Measurements from ENCODE around the gene ETS2. TPM values are rescaled to one million over a fixed set of nuclear protein-coding genes. Genes with fewer than 3 reads are reported as not detected.
"Not testable (repeated sequence)": the region's sequence is repeated elsewhere in the genome, so short reads cannot be mapped to it uniquely, and the experiment has no call there.

The ETS2 gene
- total RNA-seq, 2 donors from 2014 or later: 87.3 to 92.3 TPM

DNA sequence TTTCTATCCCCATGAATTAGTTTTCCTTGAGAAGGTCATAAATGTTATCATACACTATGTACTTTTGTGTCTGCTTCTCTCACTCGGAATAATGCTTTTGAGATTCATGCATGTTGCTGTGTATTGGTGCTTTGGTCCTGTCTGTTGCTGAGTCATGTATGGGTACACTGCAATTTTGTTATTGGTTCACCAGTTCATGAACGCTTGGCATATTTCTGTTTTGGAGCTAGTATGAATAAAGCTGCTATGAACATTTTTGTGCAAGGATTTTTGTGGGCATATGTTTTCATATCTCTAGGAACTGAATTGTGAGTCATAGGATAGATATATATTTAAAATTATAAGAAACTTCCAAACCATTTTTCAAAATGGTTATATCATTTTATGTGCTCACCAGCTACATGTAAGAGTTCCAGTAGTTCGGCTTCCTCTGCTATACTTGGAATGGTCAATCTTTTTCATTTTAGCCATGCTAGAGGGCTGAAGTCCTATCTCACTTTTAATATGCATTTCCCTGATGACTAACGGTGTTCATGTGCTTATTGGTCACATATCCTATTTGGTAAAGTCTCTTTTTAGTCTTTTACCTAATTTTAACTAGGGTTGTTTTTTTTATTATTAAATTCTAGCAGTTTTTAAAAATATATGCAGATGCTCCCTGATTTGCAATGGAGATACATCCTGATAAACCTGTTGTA, 38.2 kb downstream of the ETS2 start:
- intact Hi-C loops (cut with DNase I): no loop called here
- DNase-seq (ENCODE audit: low spot score): no peak

DNA sequence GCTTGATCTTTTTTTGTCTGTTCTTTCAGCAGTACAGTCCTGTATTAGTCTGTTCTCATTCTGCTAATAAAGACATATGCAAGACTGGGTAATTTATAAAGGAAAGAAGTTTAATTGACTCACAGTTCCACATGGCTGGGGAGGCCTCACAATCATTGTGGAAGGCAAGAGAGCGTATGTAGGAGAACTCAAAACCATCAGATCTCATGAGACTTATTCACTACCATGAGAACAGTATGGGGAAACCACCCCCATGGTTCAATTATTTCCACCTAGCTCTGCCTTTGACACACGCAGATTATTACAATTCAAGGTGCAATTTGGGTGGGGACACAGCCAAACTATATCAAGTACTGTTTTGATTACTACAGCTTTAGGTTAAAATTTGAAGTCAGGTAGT, 39.6 kb downstream of the ETS2 start:
- DNase-seq (ENCODE audit: low spot score); intact Hi-C loops (cut with DNase I): not testable (repeated sequence)

DNA sequence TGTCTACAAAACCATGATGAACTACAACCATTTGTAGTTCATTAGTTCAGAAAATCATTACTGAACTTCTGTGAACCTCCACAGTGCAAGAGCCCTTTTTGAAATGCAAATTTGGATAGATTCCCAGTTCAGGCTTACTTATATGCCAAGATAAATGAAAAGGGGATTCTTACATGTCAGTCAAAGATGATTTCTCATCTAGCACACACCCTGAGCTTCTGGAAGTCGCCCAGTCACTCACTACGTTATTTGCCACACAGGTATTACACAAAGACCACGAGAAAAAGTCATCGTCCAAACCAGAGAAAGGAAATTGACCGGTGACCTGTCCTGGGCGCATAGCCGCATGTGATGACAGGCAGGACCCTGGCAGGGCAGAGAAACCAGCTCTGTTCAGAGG, 41.8 kb downstream of the ETS2 start:
- no peak for DNase-seq (ENCODE audit: low spot score)
- intact Hi-C loops (cut with DNase I): no loop called here

DNA sequence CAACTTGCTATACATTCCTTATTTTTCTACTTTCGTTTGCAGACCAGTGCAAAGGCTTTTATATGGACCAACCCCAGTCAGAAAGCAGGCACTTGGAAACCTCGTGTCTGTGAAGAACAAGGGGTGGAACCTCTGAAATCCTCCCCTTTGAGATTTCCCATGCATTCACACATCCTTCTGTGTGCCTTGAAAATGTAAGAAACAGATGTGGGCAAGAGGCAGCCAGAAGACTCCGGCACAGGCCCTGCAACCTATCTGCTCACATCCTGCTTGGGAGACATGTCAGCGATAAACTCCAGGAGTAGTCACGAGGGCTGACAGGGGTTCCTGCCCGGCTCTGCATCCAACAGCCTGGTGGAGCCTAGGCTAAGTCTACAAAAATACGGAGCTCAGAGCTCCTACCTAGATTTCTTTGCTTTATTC, 42.5 kb downstream of the ETS2 start:
- intact Hi-C loops (cut with DNase I): no loop called here
- no peak for DNase-seq (ENCODE audit: low spot score)

DNA sequence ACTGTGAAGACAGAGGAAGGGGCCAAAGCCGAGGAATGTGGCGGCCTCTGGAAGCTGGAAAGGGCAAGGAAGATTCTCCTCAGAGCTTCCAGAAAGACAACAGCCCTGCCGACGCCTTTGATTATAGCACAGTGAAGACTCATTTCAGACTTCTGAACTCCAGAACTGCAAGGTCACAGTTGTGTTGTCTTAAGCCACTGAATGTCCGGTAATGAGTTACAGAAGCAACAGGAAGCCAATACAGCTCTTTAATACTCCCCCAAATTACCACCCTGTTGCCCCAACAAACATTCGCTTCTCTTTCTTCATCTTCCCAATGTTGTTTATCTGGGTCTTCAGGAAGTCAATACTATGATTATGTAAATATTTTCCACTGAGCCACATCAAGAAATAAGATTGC, 44.0 kb downstream of the ETS2 start:
- no peak for DNase-seq (ENCODE audit: low spot score)
- intact Hi-C loops (cut with DNase I): no loop called here

DNA sequence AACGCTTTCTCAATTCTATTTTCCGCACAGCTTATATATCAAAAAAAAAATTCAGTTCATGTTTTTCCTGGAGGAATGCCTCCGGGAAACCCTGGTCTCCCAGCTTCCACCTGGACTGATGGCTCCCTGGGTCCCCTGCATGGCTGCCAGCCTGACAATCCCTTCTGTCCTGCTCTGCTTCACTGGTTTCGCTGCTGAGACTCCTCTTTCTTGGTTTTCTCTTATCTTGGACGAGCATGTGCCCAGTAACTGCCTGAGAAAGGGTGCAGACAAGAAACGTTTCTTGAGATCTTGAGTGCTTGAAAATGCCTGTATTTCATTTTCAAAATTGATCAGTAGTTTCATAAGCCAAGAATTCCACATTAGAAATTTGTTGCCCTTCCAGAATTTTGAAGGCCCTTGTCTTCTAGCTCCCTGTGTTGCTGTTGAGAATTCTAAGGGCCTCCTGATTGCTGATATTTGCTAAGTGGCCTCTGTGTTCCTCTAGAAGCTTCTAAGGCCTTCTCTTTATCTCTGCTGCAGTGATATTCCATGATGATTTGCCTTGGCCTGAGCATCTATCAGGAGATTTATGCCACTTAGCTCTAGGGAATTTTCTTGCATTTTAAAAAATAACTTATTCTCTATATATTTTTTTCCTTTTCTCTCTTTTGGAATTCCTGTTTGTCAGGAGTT, 44.7 kb downstream of the ETS2 start:
- intact Hi-C loops (cut with DNase I): no loop called here
- DNase-seq (ENCODE audit: low spot score): no peak

DNA sequence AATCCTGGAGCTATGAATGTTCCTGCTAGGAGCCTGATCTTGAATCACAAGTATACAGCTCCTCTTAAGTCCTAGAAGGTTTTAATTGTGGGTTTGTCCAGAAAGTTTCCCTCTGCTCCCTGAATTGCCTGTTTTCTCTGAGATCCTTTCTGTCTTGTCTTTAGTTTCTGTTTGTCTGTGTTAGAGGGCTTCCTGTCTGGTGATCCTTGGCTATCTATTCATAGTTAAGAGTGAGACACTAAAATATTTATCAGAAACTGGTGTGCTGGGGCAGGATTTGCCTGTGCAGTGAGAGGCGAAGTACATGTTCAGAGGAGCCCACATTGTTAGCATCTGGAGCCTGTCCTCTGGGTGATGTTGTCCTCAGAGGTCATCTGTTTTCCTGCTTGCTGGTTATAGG, 45.4 kb downstream of the ETS2 start:
- intact Hi-C loops (cut with DNase I): no loop called here

DNA sequence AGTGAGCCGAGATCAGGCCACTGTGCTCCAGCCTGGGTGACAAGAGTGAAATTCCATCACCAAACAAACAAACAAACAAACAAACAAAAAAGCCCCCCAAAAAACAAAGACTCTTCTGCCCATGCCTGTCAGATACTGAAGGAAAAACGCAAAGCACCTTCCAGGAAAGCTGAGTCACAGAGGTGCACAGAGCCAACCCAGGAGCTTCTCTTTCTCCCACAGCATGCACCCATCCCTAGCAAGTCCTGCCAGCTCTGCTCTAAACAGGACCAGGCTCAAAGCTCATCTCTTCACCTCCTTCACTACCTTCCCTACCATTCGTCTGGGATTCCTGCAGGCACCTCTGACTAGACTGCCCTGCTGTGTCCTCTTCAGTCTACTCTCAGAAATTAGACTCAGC, 46.5 kb downstream of the ETS2 start:
- no peak for DNase-seq (ENCODE audit: low spot score)
- intact Hi-C loops (cut with DNase I): no loop called here

More for the DNA sequence above, 45.4 kb downstream of the ETS2 start:
- no peak for DNase-seq (ENCODE audit: low spot score)

DNA sequence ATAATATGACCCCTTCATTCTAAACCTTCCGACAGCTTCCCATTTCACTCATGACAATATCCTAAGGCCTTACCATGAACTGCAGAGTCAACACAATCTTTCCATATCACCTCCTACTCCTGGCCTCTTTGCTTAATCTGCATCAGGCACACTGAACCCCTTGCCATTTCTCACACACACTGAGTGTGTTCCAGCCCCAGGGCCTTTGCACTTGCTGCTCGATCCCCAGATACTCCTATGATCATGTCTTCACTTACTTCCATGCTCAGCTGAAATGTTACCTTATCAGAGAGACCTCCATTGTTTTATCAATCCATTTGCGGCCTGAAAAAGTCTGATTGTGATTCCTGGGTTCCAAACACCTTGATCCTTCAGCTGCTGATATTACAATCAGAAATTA, 47.0 kb downstream of the ETS2 start:
- no peak for DNase-seq (ENCODE audit: low spot score)
- intact Hi-C loops (cut with DNase I): no loop called here

DNA sequence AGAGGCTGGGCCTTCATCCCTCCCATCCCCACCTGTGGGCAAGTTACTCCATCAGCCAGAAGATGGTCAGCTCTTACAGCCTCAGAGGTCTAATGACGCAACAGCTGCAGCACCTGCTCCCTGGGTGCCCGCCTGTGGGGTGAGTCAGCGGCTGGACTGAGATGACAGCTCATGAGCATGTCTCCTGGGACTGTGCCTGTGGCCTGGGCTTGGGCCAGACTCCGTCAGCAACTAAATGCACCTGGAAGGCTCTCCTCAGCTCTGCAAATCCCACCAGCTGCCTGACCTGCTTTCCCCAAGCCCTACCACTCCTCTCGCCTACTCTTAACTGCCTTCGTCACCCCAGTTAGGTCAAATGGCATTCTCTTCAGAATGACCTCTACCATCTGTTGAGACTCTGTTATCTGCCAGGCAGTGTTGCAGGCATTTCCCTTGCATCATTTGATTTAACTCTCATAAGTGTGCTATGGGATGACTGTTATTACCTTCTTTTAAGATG, 47.7 kb downstream of the ETS2 start:
- intact Hi-C loops (cut with DNase I): no loop called here
- DNase-seq (ENCODE audit: low spot score): no peak

DNA sequence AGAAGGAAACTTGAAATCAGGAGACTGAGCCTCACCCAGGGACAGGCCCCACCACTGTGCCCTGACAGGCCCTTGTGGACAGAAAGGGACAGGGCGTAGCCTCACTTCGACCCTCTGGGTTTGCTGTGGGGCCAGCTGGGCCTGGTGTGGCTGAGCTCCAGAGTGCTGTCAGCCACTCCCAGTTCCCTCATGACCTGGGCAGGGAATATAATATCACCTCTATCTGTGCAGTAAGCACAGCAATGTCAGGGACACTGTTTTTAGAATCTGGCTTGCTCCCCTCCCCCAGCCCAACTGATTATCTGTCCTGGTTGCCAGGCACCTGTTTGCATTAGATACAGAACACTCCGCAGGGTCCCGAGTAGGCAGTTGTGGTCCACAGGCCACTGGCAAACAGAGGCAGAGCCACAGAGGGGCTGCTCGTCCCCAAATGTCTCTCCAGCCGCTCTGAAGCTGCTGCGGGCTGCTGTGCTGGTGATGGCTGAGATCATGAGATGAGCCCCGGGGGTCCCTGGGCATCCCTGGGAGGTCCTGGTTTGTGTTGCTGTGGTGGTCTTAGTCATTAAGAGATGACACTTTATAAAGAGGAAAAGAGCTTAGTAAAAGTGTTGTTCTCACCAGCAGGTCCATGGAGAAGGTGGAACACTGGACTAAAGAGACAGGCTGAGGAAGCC, 51.6 kb downstream of the ETS2 start:
- intact Hi-C loops (cut with DNase I): no loop called here
- DNase-seq (ENCODE audit: low spot score): no peak

DNA sequence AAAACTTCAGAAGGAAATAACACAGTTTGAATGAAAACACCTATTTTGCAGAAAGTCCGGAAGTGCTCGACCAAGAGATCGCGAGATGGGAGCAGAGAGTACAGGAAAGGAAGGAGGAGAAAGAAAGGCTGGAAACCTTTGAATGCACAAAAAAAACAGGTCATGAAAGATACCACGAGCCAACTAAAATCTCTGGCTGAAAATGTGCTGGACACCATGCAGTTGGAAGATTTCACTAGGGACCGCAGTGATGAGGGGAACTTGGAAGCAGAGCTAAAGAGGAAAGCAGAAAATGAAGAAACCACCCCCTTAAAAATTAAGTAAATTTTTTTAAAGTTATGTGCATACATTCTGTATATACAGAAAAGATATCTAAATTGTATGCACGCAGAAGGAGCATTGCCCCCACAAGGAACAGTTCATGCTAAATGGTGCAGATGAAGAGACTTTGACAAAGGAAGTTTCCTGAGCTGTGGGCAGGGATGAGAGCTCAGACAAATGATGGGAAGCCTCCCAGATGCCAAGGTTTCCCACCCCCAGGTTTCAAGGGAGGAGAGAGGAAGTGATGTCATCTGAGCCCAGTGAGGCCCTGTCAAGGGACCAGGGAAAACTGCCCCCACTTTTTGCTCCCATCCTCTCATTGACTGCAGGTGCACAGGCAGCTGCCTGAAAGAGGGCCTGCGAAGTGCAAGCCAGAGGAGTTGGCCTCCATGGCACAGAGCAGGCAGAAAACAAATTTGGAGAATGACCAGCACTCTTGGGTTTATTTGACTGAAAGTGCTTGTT, 52.5 kb downstream of the ETS2 start:
- DNase-seq (ENCODE audit: low spot score): no peak
- intact Hi-C loops (cut with DNase I): no loop called here

DNA sequence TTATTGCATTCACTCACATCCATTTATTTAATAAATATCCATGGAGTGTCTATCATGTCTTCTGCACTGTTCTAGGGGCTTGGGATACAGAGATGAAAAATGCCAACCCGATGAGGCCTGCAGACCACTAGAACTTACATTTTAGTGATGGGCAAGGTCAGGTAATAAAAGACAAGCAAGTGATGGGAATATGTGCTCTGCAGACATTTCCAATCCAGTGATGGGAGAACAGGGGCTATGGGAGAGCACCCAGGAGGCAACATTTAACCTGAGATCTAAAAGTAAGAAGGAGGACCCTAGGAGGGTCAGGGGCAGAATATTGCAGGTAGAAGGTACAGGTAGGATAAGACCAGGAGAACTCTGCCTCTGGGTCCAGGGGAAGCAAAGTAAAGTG, 53.1 kb downstream of the ETS2 start:
- no peak for DNase-seq (ENCODE audit: low spot score)
- intact Hi-C loops (cut with DNase I): no loop called here

DNA sequence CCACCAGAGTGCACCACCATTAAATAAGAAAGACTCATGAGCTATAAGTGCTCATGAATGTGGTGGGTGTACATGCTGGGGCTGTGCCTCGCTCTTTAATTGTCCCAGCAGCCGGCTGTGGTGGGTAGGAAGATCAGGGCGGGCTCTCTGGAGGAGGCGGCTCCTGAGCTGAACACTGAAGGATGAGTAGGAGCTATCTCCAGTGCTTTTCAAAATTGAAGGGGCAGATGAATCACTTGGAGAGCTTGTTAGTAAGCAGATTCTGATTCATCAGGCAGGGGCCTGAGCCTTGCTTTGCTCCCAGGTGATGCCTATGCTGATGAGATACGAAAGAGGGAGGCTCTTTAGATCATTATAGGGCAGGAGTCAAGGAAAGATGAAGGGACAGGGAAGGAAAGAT, 54.1 kb downstream of the ETS2 start:
- DNase-seq (ENCODE audit: low spot score): no peak
- intact Hi-C loops (cut with DNase I): no loop called here

DNA sequence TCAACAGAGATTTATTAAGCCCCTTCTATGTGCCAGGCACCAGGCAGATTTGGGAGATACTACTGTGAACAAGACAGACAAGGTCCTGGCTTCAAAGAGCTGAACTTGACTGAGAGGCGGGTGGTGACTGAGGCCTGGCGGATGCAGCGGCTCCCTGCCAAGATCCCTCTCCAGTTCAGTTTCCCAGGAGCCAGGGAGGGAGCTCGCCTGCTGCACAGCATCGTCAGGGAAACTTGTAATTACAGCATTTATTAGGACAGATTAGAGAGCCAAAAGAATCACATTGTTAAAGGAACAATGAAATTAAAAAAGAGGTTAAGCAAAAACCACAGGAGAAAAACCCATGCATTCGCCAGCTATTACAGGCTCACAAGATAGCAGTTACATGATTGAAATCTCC, 55.3 kb downstream of the ETS2 start:
- DNase-seq (ENCODE audit: low spot score): no peak
- intact Hi-C loops (cut with DNase I): no loop called here

DNA sequence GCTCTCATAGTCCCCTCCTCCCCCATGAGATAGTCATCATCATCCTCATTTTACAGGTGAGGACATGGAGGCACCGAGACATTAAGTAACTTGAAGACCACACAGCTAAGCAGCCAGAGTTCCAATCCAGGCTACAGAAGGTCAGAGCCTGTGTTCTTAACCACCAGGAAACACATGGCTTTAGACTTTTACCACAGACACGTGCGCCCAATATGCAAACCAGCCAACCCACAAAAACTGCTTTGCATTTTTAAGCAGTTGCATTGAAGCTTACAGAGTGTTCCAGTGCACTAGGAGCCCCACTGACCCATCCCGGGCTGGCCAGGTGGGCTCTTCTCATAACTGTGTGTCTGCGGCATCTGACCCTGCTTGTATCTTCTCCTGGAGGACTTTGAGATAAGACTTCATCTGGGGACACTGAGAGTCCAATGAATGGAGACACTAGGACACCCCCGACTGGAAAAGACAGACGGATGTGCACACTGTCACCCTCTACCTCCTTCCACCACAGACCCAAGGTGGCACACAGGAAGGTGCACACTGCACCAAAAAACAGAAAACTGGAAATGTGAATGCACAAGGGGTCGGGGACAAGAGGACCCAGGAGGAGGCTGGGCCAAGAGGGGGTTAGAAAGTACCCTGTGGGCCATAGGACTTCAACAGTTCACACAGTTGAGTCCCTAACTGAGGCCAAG, 56.4 kb downstream of the ETS2 start:
- DNase-seq (ENCODE audit: low spot score): no peak
- intact Hi-C loops (cut with DNase I): no loop called here

DNA sequence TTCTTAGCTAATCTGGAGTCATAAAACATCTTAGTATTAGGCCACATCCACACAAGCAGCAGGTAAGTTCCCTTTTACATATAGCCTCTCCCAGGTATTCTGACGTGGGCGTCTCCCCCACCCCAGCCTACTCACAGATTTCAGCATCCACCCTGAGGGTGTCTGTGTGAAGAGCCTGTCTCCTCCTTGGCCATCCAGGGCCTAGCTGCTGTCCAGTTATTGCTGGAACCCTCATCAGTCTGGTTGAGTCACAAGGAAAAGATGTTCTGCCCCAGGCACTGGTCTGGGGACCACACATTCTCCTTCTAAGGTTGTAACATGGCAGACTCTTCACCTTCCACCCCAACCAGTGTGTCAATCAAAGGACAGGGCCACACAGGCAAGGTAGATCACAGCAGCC, 57.6 kb downstream of the ETS2 start:
- intact Hi-C loops (cut with DNase I): no loop called here
- no peak for DNase-seq (ENCODE audit: low spot score)

DNA sequence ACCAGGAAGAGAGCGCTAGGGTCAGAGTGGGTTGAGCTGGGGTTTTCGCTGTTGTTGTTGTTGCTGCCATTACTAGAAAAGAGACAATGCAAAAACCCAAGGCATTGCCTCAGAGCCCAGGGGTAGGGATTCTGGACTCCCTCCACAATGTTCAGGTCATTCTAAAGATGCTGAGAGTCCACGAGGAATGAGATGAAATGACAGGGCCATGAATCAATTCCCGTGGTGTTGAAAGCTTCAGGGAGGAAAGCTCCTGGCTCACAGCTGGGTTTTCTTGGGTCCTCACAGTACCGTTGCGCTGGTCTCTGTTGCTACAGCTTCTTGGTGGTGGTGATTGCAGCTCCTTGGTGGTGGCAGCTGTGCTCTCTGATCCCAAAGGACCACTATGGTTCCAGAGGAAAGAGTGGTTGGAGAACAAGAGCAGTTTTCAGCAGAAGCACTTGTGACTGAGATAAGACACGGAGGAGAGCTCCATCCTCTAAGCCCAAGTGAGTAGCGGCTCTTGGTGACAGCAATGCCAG, 58.2 kb downstream of the ETS2 start:
- intact Hi-C loops (cut with DNase I): no loop called here
- no peak for DNase-seq (ENCODE audit: low spot score)

DNA sequence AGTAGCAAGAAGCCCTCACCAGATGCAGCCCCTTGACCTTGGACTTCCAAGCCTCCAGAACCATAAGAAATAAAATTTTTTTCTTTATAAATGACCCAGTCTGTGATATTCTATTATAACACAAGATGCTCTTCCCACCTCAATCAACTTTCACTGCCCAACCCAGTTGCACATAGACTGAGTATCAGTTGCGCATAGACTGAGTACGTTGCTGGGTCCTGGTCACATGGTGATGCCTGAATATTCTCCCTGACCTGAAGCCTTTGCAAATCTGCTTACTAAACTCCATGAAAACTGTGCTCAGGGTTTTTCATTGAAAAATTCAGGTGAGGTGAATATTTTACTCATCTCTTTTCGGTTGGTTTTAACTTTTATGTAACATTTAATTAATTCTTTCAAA, 59.2 kb downstream of the ETS2 start:
- intact Hi-C loops (cut with DNase I): no loop called here
- no peak for DNase-seq (ENCODE audit: low spot score)

Measured in posterior vena cava (tissue), 2 donors.